GM18867 (cell line): ENCODE measurements around the gene B4GALT5.
"Not testable (repeated sequence)": the region's sequence is repeated elsewhere in the genome, so short reads cannot be mapped to it uniquely, and the experiment has no call there.

ENCODE experiments used
- ATAC-seq: cut with Tn5 transposase; IDR thresholded peaks from one replicate; pipeline ENCODE4 v1.9.1; 2021; ENCODE audit warnings: mild to moderate bottlenecking, moderate library complexity; ENCODE audit not compliant: unreplicated experiment

Gene B4GALT5

DNA sequence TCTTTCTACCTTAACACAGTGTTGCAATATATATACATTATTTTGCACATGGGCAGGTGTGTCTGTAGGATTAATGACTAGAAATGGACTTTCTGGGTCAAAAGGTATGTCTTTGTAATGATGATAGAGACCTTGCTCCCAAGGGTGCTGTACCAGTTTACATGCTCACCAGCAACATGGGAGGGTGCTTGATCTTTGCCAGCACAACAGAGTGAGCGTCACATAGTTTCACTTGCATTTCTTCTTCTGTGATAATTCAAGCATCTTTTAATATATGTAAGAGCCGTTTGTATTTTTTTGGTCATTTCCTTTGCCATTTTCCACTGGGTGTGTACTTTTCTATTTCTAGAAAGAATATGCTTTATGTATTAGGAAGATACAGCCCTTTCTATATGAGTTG lies 23.6 kb upstream of the B4GALT5 start:
- no peak for ATAC-seq

DNA sequence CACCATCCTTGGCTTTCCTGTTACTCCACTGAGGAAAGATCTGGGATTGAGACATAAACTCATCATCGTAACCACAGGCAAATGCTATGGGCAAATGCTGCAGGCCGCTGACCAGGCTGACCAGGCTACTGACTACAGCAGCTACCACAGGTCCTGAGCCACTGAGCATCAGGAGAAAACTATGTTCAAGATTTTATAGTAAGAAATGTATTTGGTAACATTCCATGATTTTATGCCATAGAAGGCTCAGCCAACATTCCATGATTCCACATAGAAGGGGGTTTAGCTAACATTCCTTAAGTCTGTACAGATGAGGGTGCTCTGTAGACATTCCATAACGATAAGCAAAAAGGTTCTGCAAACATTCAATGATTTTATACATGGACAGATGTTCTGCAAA lies 16.1 kb upstream of the B4GALT5 start:
- ATAC-seq = no peak

DNA sequence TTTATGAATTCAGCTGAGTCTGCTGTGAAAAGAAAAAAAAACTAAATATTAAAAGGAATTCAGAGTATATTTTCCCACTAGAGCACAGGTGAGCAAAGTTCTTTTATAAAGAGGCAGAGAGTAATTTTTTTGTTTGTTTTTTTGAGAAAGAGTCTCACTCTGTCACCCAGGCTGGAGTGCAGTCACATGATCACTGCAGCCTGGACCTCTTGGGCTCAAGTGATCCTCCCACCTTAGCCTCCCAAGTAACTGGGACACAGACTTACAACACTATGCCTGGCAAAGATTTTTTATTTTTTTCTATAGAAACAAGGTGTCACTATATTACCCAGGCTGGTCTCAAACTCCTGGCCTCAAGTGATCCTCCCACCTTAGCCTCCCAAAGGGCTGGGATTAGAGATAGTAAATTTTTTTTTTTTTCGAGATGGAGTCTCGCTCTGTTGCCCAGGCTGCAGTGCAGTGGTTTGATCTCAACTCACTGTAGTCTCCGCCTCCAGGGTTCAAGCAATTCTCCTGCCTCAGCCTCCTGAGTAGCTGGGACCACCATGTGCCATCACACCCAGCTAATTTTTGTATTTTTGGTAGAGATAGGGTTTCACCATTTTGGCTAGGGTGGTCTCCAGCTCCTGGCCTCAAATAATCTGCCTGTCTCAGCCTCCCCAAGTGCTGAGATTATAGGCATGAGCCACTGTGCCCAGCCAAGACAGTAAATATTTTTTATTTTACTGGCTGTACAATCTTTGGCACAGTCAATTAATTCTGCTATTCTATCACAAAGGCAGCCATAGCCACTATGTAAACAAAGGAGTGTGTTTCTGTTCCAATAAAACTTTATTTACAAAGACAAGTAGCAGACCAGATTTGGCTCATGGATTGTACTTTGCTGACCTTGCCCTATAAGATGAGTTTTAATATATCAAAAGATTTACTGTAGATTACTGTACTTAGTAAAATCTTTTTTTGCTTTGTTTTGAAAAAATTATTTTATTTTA lies 14.5 kb upstream of the B4GALT5 start:
- ATAC-seq = no peak

DNA sequence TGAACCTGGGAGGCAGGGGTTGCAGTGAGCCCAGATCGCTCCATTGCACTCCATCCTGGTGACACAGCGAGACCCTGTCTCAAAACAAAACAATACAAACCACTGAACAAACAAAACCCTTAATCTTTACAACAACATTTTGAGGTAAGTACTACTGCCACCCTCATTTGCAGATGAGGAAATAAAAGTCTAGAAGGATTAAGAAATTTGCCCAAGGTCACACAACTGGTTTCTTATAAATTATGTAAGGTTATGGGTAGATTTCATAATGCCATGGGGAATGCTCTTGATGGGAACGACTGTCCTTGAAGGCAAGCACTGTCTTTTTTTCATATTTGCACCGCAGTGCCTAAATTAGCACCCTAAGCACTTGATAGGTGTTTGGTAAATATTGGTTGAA lies 13.8 kb upstream of the B4GALT5 start:
- no peak for ATAC-seq

DNA sequence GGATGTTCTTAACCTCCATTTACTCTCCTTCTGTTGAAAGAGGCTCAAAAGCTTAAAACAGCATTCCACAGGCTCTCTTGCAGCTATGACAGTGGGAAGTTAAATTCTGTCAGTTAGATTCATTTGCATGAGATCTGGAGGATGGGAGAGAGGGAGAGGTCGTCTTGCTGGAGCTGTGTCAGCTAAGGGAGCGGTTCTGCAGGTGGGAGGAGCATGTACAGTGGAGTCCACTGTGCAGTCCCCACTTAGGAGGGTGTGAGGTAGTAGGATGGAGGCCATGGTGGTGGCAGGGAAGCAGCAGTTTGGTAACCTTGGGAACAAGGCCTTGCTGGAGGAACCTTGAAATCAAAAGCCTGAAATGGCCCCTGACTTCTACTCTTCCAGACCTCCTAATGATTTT lies 12.0 kb upstream of the B4GALT5 start:
- no peak for ATAC-seq

DNA sequence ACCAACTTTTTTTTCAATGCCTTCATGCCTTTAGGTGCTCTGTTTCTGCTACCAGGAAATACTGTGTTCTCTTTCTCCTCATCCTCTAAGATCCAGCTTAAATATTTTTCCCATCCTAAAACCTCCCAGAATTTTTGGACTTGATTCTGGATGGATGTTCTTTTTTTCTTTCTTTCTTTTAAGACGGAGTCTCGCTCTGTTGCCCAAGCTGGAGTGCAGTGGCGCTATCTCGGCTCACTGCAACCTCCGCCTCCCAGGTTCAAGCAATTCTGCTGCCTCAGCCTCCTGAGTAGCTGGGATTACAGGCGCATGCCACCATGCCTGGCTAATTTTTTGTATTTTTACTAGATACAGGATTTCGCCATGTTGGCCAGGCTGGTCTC lies 11.5 kb upstream of the B4GALT5 start:
- not testable (repeated sequence) for ATAC-seq

DNA sequence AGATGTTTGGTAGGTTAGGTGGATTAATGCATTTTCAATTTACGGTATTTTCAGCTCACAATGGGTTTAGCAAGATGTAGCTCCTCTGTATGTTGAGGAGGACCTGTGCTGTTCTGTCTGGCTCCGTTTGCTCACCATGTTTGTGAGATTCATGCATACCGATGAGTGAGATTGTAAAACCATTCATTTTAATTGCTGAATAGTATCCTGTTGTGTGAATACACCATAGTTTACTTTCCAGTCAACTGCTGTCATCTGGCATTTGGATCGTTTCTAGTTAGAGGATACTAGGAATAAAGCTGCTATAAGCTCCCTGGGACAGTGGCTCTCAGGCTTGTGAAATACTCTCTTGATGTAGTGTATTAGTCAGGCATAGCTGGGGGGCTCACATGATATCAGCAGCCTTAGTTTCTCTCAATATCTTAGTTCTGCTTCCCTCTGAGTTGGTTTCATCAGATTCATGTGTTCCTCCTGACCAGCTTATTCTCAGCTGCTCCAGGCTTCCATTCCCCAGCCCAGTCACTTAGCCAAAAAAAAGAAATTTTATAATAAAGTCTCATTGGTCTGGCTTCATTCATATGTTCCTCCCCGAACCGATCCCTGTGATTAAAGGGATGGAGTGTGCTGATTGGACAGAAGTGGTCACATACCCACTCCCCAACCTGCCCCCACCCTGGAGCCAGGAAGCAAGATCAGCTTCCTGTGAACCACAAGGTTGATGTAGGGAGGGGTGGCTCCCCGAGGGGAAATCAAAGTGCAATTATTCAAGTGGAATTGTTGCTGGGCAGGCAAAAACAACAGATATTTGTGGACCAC lies 10.9 kb upstream of the B4GALT5 start:
- ATAC-seq = no peak

DNA sequence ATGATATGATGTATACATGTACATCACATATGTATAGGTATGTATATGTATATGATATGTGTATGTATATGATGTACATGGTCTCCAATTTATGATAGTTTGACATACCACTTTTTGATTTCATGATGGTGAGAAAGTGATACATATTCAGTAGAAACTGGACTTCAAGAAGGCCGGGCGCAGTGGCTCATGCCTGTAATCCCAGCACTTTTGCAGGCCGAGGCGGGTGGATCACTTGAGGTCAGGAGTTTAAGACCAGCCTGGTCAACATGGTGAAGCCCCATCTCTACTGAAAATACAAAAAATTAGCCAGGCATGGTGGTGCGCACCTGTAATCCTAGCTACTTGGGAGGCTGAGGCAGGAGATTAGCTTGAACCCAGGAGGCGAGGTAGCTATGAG lies 10.1 kb upstream of the B4GALT5 start:
- not testable (repeated sequence) for ATAC-seq

DNA sequence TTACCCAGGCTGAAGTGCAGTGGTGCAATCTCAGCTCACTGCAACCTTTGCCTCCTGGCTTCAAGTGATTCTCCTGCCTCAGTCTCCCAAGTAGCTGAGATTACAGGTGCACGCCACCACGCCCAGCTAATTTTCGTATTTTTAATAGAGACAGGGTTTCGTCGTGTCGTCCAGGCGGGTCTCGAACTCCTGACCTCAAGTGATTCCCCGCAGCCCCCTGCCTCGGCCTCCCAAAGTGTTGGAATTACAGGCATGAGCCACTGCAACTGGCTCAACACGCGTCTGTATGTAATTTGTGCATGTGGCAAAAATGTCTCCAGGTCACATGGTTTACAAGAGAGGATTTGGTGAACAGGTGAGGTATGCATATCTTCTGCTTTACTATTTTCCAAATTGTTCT lies 7.6 kb upstream of the B4GALT5 start:
- ATAC-seq = not testable (repeated sequence)

DNA sequence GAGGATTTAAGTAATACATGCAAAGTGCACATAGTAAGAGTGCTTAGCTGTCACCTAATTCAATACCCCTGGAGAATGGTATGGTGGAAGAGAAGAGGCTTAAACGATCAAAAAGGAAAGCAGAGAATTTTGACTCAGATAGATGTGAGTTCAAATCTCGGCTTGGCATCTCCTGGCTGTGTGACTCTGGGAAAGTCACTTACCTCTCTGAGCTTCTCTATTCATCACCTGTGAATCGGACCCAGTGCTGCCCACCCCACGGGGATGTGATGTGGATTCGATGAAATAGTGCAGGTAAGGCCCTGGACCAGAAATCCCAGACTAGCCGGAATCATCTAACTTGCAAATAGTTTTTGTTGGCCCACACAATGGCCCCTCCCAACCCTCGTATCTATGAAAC lies 1.8 kb upstream of the B4GALT5 start:
- ATAC-seq = no peak

DNA sequence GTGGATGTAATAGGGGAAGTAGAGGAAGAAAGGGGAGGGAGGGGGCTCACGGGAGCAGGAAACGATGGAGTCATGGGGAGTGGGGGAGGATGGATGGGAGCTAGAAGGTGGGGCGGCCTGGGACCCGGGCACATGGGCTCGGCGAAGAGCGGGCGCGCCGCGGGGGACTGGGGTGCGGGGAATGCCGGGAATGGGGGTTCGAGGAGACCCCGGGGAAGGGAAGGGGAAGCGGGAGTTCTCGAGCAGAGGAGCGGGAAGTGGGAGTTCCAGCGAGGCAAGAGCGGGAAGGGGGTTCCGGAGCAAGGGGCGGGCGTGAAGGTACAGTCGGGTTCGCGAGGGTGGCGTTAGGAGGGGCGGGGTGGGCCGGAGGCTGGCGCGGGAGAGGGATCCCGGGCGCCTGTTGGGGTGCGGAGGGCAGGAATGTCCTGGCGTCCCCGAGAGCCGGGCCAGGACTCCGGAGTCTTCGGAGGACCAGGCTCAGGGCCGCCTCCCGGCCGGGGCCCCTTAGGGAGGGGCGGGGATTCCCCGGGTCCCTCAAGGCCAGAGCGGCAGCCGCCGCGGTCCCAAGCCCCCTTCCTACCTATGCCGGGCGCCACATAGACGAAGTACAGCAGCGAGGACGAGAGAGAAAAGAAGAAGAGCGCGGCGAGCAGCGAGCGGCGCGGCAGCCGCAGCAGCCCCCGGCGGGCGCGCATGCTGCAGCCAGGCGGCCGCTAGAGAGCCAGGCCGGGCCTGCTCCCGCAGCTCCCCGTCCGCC lies 504 bp downstream of the B4GALT5 start:
- peak; percentile 44 for ATAC-seq

DNA sequence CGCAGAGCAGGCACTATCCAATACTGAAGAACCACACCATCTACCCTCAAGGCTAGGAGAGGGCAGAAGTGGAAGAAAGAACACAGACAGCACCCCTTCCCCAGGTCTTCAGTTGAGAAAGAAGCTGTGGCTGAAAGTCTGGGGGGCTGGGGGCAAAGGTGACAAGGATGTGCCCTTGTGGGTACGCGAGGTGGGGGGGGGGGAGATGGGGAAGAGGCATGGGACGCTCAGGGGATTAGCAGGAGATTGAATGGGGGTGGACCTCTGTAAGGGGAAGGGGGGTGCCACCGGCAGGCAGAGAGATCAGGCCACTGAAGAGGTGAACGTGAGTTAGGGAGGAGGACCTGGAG lies 1.1 kb downstream of the B4GALT5 start:
- no peak for ATAC-seq

DNA sequence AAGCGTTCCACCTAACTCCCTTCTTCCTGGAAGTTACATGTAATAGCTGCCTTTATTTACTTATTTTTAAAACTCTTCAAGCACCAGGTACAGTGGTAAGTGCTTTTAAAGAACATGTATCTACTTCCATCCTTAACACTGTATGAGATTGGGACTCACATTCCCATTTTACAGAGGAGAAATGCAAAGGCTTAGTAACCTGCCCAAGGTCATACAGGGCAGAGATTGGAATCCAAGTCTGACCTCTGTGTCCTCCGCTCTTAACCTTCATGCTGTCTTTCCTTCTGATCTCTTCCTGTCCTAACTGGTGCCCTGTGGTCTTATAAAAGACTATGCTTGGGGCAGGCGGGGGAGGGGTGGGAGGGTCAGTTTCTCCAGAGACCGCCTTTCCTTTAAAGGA lies 1.6 kb downstream of the B4GALT5 start:
- no peak for ATAC-seq

DNA sequence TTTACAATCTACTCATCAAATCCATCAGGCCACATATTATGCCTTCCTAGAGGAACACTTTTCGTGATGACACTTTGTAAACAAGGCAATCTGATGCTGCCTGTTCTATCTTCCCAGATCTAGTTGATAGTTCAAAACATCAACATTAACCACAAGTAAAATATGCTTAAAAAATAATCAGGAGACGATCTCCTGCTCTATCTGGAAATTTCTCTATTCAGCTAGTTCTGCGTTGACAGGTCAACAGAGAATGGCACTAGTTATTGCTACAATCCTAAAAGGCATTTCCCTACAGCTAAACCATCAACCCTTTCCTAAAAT lies 2.1 kb downstream of the B4GALT5 start:
- no peak for ATAC-seq

DNA sequence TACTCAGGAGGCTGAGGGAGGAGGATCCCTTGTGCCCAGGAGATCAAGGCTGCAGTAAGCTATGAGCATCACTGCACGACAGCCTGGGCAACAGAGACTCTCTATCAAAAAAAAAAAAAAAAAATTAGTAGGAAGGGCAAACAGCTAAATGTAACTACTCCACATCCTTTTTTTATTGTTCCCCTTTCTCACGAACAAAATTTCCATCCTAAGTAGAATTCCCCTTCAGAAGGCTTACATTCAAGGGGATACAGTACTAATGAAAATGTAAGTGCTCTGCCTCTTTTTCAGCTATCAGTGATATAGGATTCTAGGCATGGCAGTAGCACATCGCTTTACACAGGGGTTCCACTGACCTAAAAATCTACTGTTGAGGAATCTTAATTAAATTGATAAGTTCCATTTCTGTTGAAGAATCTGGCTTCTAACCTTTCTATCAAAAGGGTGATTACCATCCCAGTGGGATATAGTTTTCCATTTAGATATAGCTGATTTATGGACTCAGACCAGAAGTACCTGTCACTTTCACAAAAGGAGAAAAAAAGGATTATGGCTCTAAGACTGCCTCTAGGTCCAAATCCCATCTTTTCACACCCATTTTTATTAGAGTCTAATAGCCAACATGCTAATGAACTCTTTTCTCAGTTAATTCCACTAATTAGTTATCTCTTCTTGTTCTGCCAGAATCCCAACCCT lies 2.6 kb downstream of the B4GALT5 start:
- ATAC-seq = no peak

DNA sequence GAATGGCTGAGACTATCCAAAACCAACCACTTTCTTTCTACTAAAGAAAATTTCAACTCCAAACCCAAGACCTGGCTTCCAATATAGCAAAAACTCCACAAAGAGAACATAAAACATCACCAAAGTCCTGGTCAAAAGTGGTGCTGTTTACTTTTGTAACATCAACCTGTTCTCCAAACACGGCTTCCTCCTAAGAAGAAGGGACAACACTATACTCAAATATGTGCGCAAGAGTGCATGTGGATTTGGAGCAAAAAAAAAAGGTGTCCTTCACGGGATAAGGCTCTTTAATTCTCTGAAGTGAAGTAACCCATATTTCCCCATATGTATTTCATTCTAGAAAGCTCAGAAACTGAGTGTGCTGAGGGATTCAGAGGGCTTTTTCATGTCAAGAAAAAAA lies 6.6 kb downstream of the B4GALT5 start:
- no peak for ATAC-seq

DNA sequence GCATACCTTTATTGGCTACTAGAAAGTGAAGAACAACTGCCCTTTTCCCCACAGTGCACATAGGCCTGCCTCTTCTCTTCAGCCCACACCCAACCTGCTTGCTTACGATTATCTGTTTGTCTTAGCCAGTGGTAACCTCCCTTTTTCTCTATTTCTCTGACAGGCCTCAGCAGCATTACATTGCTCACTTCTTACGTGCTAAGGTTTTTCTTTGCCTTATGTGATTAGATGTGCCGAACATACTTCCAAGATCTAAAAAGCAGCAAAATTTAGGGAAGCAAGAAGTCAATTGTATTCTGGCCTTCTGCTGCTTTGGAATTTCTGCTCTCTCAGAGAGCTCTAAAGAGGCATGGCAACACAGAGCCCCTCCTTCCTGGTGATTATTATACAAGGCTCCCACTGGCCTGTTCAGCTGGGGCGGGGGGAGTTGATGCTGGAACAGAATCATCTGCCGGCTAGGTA lies 7.0 kb downstream of the B4GALT5 start:
- no peak for ATAC-seq

DNA sequence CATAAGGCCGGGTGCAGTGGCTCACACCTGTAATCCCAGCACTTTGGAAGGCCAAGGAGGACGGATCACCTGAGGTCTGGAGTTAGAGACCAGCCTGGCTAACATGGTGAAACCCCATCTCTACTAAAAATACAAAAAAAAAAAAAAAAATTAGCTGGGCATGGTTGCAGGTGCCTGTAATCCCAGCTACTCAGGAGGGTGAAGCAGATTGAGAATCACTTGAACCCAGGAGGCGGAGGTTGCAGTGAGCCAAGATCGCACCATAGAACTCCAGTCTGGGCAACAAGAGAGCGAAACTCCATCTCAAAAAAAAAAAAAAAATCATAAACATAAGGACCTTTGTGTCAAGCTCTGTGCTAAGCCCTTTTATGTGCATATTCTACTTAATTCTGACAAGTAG lies 7.8 kb downstream of the B4GALT5 start:
- not testable (repeated sequence) for ATAC-seq

DNA sequence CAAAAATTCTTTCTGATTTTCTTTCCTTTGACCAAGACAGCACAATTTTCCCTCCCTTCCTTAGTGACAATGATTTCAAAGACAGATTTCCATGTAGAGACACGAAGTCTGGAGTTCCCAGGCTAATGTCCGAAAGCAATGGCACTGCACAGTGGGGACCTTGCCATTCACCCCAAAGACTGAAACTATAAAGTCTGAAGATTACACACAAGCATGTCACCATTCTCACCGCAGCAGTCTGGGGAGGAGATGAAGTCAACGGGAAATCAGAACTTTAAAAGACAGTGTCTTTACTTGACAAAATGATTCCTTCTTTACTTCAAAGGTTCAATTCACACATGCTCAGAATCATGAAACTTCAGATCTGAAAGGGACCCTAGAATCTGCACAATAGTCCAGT lies 8.3 kb downstream of the B4GALT5 start:
- ATAC-seq = peak; percentile 44

DNA sequence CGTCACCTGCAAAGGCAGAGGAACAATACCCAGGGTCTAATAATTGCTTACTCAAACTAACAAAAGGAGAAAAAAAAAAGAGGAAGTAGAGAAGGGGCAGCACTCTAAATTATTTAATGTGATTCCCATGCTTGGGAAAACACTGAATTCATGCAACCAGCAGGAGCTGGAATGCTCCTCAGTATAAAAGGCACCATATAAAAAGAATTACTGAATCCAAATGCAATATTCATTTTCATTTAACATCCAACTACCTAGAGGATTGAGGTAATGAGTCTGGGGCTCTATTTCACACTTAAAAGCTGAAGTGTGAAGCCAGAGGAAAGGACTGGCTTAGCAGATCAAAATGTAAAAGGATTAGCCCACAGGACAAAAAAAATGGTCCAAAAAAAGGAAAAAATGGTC lies 8.7 kb downstream of the B4GALT5 start:
- no peak for ATAC-seq

DNA sequence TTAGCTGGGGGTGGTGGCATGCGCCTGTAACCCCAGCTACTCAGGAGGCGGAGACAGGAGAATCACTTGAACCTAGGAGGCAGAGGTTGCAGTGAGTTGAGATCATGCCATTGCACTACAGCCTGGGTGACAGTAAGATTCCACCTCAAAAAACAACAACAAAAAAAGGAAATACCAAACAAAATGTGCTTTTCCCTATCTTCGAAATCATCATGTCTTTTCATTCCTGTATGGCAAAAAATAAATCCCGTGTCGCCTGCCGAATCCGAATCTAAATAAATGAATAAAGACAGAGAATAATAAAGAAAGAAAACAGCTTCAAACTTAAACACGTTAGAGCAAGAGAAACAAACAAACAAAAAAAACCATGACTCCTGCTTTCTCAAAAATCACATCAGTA lies 11.8 kb downstream of the B4GALT5 start:
- ATAC-seq = no peak
